HepG2 (cell line): Measurements from ENCODE around the gene C14orf93. TPM values are rescaled to one million over a fixed set of nuclear protein-coding genes. Genes with fewer than 3 reads are reported as not detected.
A peak's percentile ranks its signal among the peaks of the same experiment; 100 is the strongest.

Experiments
- ARID5B ChIP-seq: IDR thresholded peaks from 2 replicates; pipeline ENCODE4 v1.4.0; 2020; ENCODE audit warnings: mild to moderate bottlenecking, missing genetic modification reagents
- ARNTL ChIP-seq: sonication (generic); formaldehyde crosslinking; IDR thresholded peaks from 2 replicates; pipeline ENCODE4 v1.4.0; 2020; ENCODE audit warnings: mild to moderate bottlenecking, missing genetic modification reagents
- FOSL2 ChIP-seq: sonication (generic); formaldehyde crosslinking; IDR thresholded peaks from 2 replicates; pipeline ENCODE4 v1.4.0; 2020; ENCODE audit warnings: missing genetic modification reagents
- FOXK2 ChIP-seq: fragments of 450-650 bp; IDR thresholded peaks from 2 replicates; pipeline ENCODE4 v1.6.1; 2016
- HNRNPL ChIP-seq: fragments of 200-400 bp; formaldehyde crosslinking; IDR thresholded peaks from 2 replicates; pipeline ENCODE4 v1.6.1; 2017; ENCODE audit warnings: mild to moderate bottlenecking, low read depth, low read length
- MIER2 ChIP-seq: IDR thresholded peaks from 2 replicates; pipeline ENCODE4 v1.6.1; 2016; ENCODE audit warnings: missing biosample characterization, missing genetic modification reagents
- XBP1 ChIP-seq: sonication (generic); formaldehyde crosslinking; IDR thresholded peaks from 2 replicates; pipeline ENCODE4 v1.5.0; 2020; ENCODE audit warnings: missing genetic modification reagents
- ZNF510 ChIP-seq: sonication (generic); formaldehyde crosslinking; IDR thresholded peaks from 2 replicates; pipeline ENCODE4 v1.4.0; 2020; ENCODE audit warnings: low read depth, mild to moderate bottlenecking, missing genetic modification reagents
- ZNF563 ChIP-seq: sonication (generic); formaldehyde crosslinking; IDR thresholded peaks from 2 replicates; pipeline ENCODE4 v1.8.0; 2022; ENCODE audit warnings: mild to moderate bottlenecking, moderate library complexity, missing genetic modification reagents
- ZNF564 ChIP-seq: sonication (generic); formaldehyde crosslinking; IDR thresholded peaks from 2 replicates; pipeline ENCODE4 v1.8.1; 2023; ENCODE audit warnings: mild to moderate bottlenecking, missing genetic modification reagents
- ZNF766 ChIP-seq: sonication (generic); formaldehyde crosslinking; IDR thresholded peaks from 2 replicates; pipeline ENCODE4 v1.5.0; 2020; ENCODE audit warnings: missing genetic modification reagents, borderline replicate concordance
- polyA plus RNA-seq, 8 experiments: library from polyadenylated mRNA; depleted of rRNA in 3 of 8; stranded (reverse) in 7 of 8; unstranded in 1 of 8; fragments of >200 nt; fragmentation: Illumina TruSeq in 4 of 8; extraction: Trizol in 4 of 8; gene quantifications; 2 replicates each; pipeline versions ENCODE4 v1.2.1 to v1.2.3, GENCODE V29; 2011 to 2016; ENCODE audit warnings: low read depth in 4 of 8, missing spikeins in 1 of 8, mixed read lengths in 1 of 8; ENCODE audit not compliant: insufficient read depth in 1 of 8
- total RNA-seq, 5 experiments: library from RNA; depleted of rRNA; stranded (reverse); fragments of >200 nt; fragmentation: Illumina TruSeq; extraction: Trizol; gene quantifications; 2 replicates each; pipeline ENCODE4 v1.2.3, GENCODE V29; 2016; ENCODE audit warnings: low read depth in 1 of 5
- TF ChIP-seq, protein P1 (sequence below): sonication (generic); formaldehyde crosslinking; IDR thresholded peaks from 2 replicates; pipeline ENCODE4 v1.5.1; 2020; ENCODE audit warnings: mild to moderate bottlenecking, missing genetic modification reagents, borderline replicate concordance
- TF ChIP-seq, protein P2 (sequence below): sonication (generic); formaldehyde crosslinking; IDR thresholded peaks from 2 replicates; pipeline ENCODE4 v1.8.0; 2022; ENCODE audit warnings: mild to moderate bottlenecking, missing genetic modification reagents, borderline replicate concordance
- TF ChIP-seq, protein P3 (sequence below): sonication (generic); formaldehyde crosslinking; IDR thresholded peaks from 2 replicates; pipeline ENCODE4 v1.4.0; 2020; ENCODE audit warnings: missing genetic modification reagents

C14orf93 gene
- total and polyA plus RNA-seq, 2 of the 13 experiments (the other 11 are each of a cell fraction or from before 2014, with no cell fraction given), result 11.4 to 22.5 TPM

DNA sequence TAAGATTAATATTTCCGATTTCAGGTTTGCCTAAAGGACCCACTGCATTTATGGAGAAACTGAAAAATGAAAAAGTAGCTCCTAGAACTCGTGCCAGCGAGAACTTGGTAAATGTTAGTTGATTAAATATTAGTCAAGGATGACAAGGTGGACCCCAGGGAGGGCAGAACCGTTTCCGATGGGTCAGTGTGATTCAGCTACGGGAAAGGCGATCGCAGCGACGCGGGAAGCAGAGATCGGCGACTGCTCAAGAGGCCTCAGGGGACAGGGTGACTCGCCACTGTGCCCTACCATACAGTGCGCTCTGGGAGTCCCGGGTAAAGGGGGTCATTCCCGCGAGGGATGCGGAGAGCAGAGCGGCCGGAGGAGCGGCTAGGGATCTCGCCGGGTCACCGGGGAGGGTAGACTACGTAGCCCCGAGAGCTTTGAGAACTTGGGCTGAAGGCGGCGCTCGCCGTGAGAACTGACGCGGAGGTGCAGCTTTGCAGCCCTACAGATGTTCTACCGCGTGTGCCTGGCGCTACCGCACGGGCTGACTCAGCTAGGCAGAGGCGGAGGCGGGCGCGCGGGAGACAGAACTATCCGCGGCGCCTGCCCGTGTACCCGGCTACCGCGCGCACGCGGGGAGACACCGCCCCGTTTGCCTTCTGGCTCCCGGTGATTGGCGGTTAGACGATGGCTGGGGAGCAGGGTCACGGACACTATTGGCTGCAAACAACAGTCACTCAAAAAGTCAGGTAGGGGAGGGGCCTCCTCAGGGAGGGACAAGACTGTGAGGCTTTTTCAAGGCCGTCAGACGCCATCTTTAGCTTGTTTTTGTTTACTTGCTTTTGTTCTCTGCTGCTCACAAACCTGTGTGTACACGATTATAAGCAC is 3.2 kb downstream of the C14orf93 start (continued):
- TF ChIP-seq, protein P1, sequence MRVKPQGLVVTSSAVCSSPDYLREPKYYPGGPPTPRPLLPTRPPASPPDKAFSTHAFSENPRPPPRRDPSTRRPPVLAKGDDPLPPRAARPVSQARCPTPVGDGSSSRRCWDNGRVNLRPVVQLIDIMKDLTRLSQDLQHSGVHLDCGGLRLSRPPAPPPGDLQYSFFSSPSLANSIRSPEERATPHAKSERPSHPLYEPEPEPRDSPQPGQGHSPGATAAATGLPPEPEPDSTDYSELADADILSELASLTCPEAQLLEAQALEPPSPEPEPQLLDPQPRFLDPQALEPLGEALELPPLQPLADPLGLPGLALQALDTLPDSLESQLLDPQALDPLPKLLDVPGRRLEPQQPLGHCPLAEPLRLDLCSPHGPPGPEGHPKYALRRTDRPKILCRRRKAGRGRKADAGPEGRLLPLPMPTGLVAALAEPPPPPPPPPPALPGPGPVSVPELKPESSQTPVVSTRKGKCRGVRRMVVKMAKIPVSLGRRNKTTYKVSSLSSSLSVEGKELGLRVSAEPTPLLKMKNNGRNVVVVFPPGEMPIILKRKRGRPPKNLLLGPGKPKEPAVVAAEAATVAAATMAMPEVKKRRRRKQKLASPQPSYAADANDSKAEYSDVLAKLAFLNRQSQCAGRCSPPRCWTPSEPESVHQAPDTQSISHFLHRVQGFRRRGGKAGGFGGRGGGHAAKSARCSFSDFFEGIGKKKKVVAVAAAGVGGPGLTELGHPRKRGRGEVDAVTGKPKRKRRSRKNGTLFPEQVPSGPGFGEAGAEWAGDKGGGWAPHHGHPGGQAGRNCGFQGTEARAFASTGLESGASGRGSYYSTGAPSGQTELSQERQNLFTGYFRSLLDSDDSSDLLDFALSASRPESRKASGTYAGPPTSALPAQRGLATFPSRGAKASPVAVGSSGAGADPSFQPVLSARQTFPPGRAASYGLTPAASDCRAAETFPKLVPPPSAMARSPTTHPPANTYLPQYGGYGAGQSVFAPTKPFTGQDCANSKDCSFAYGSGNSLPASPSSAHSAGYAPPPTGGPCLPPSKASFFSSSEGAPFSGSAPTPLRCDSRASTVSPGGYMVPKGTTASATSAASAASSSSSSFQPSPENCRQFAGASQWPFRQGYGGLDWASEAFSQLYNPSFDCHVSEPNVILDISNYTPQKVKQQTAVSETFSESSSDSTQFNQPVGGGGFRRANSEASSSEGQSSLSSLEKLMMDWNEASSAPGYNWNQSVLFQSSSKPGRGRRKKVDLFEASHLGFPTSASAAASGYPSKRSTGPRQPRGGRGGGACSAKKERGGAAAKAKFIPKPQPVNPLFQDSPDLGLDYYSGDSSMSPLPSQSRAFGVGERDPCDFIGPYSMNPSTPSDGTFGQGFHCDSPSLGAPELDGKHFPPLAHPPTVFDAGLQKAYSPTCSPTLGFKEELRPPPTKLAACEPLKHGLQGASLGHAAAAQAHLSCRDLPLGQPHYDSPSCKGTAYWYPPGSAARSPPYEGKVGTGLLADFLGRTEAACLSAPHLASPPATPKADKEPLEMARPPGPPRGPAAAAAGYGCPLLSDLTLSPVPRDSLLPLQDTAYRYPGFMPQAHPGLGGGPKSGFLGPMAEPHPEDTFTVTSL (CRISPR knock-in tag), result no peak
- TF ChIP-seq XBP1 (CRISPR knock-in tag), result peak; percentile 99
- peak; percentile 92 for TF ChIP-seq ARID5B (CRISPR knock-in tag)
- peak; percentile 95 for TF ChIP-seq FOSL2
- TF ChIP-seq MIER2 (CRISPR knock-in tag), result peak; percentile 83; the same call in 1 of the 2 replicates
- peak; percentile 98 for TF ChIP-seq ZNF766 (CRISPR knock-in tag)
- peak; percentile 96 for TF ChIP-seq ARNTL (CRISPR knock-in tag)
- peak; percentile 71; the same call in 1 of the 2 replicates for TF ChIP-seq FOXK2
- TF ChIP-seq ZNF563 (CRISPR knock-in tag), result peak; percentile 99
- TF ChIP-seq, protein P2, sequence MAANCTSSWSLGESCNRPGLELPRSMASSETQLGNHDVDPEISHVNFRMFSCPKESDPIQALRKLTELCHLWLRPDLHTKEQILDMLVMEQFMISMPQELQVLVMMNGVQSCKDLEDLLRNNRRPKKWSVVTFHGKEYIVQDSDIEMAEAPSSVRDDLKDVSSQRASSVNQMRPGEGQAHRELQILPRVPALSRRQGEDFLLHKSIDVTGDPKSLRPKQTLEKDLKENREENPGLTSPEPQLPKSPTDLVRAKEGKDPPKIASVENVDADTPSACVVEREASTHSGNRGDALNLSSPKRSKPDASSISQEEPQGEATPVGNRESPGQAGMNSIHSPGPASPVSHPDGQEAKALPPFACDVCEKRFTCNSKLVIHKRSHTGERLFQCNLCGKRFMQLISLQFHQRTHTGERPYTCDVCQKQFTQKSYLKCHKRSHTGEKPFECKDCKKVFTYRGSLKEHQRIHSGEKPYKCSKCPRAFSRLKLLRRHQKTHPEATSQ (CRISPR knock-in tag), result peak; percentile 100
- TF ChIP-seq, protein P3, sequence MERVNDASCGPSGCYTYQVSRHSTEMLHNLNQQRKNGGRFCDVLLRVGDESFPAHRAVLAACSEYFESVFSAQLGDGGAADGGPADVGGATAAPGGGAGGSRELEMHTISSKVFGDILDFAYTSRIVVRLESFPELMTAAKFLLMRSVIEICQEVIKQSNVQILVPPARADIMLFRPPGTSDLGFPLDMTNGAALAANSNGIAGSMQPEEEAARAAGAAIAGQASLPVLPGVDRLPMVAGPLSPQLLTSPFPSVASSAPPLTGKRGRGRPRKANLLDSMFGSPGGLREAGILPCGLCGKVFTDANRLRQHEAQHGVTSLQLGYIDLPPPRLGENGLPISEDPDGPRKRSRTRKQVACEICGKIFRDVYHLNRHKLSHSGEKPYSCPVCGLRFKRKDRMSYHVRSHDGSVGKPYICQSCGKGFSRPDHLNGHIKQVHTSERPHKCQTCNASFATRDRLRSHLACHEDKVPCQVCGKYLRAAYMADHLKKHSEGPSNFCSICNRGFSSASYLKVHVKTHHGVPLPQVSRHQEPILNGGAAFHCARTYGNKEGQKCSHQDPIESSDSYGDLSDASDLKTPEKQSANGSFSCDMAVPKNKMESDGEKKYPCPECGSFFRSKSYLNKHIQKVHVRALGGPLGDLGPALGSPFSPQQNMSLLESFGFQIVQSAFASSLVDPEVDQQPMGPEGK, result peak; percentile 91
- TF ChIP-seq HNRNPL, result peak; percentile 90
- TF ChIP-seq ZNF510 (CRISPR knock-in tag), result peak; percentile 99
- TF ChIP-seq ZNF564 (CRISPR knock-in tag), result peak; percentile 96
